GM19043 (cell line): Measurements from ENCODE around the gene PSMD4.
"Not testable (repeated sequence)": the region's sequence is repeated elsewhere in the genome, so short reads cannot be mapped to it uniquely, and the experiment has no call there.

ENCODE experiments used
- ATAC-seq: cut with Tn5 transposase; IDR thresholded peaks from one replicate; pipeline ENCODE4 v1.9.1; 2021; ENCODE audit warnings: low read depth; ENCODE audit not compliant: unreplicated experiment

PSMD4 gene

GRCh38 chr1:151267760-151268159, 13.2 kb downstream of the PSMD4 start:
- ATAC-seq, result no peak

- no peak for ATAC-seq
Observed at GRCh38 chr1:151273924-151274466, 19.5 kb downstream of the PSMD4 start.

GRCh38 chr1:151275341-151275740, 20.8 kb downstream of the PSMD4 start:
- not testable (repeated sequence) for ATAC-seq

DNA sequence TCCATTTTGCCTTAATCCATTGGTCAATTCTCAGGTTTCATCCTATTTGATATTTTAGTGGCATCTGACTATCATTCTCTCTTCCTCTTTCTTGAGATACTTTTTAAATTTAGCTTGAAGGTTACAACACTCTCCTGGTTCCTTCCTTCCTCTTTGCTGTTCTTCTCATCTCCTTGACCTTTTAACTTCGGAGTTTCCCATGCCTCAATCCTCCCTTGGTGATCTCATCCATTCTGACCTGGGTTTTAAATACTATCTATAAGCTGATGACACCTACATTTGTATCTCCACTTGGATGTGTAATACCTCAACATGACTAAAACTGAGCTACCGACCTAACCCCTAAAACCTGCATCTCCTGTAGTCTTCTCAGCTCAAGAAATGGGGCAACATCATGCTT, 22.7 kb downstream of the PSMD4 start:
- ATAC-seq, result no peak

DNA sequence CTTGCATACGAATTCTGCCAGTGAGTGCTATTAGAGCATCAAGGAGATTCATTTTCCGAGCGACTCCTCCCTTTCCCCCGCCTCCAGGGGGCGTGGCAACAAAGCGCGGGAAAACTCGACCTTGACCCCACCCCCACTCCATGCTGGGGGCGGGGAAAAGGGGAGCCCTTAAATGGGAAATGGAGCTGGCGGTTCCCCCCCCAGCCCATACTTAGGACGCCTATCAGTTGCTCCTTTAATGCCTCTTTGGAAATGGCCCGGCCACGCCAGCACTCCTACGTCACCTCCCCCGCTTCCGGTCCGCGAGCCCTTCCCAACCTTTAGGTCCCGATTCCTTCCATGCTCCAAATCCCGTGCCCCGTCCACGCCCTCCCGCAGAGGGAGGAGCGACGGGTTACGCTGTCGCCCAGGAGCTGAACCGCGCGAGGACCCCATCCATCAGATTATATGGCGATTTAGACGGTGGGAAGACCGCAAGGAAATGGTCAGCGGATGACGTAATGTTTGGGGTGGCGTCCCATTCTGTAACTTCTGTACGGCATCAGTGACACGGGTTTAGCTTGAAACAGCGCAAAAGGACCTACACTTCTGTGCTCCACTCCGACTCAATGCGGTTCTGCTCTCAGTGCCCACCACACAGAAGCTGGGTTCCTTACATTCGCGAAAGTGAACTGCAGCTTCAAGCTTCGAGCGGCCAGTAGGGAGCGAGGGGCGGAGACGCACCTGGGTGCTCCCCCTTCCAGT, 26.9 kb downstream of the PSMD4 start:
- ATAC-seq, result peak; percentile 24

- ATAC-seq, result peak; percentile 91
Observed at GRCh38 chr1:151281969-151282882, 27.7 kb downstream of the PSMD4 start, which contains the start of gene ZNF687. Gene ZNF687 (plus strand): TSS chr1:151282299. CDS start chr1:151286292, 3,993 bp downstream.

- ATAC-seq, result no peak
Observed at GRCh38 chr1:151282883-151283725, 28.6 kb downstream of the PSMD4 start.

DNA sequence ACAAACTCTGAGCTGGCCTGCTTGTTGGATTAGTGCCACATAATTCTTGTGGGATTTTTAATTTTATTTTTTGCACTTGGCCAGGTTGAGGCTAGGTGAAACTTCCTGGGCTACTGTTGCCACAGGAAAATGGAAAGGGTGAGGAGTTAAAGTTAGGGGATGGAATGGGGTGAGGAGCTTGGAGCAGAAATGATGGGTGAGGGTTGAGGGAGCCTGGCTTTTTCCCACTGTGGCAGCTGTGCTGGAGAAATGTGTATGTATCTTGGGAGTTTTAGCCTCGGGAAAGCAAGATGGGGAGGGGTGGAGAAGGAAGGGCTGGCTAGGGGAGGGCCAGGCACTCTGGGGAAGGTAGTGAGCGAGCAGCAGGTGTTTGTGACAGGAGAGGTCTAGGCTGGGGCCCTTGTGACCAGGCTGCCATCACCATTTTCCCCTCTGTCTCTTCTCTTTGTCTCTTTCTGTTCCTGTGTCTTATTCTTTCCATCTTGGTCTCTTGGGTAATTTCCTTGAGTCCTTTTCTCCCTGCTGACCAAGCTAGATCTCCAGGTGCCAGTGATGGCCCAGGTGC, 29.6 kb downstream of the PSMD4 start:
- no peak for ATAC-seq

DNA sequence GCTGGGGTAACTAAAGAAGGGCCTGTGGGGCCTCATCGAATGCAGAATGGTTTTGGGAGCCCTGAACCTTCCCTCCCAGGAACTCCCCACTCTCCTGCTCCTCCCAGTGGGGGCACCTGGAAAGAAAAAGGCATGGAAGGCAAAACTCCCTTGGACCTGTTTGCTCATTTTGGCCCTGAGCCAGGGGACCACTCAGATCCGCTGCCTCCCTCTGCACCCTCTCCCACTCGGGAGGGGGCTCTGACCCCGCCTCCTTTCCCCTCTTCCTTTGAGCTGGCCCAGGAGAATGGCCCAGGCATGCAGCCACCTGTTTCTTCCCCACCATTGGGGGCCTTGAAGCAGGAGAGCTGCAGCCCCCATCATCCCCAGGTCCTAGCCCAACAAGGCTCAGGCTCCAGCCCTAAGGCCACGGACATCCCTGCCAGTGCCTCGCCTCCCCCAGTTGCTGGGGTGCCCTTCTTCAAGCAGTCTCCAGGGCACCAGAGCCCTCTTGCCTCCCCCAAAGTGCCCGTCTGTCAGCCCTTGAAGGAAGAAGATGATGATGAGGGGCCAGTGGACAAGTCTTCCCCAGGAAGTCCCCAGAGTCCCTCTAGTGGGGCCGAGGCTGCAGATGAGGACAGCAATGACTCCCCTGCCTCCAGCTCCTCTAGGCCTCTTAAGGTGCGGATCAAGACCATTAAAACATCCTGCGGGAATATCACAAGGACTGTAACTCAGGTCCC, 32.2 kb downstream of the PSMD4 start:
- ATAC-seq, result no peak

GRCh38 chr1:151287341-151287699, 32.8 kb downstream of the PSMD4 start:
- no peak for ATAC-seq

DNA sequence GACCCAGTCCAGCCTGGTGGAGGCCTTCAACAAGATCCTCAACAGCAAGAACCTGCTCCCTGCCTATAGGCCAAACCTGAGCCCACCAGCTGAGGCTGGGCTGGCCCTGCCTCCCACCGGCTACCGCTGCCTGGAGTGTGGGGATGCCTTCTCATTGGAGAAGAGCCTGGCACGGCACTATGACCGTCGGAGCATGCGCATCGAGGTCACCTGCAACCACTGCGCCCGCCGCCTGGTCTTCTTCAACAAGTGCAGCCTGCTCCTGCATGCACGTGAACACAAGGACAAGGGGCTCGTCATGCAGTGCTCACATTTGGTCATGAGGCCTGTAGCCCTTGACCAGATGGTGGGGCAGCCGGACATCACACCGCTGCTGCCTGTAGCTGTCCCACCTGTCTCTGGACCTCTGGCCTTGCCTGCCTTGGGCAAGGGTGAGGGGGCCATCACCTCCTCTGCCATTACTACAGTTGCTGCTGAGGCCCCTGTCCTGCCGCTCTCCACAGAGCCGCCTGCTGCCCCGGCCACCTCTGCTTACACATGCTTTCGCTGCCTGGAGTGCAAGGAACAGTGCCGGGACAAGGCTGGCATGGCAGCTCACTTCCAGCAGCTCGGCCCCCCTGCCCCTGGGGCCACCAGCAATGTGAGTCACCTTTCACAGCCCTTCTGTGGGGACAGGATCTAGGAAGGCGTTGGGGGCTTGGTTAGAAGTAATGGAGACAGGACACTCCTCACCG, 33.4 kb downstream of the PSMD4 start:
- no peak for ATAC-seq

DNA sequence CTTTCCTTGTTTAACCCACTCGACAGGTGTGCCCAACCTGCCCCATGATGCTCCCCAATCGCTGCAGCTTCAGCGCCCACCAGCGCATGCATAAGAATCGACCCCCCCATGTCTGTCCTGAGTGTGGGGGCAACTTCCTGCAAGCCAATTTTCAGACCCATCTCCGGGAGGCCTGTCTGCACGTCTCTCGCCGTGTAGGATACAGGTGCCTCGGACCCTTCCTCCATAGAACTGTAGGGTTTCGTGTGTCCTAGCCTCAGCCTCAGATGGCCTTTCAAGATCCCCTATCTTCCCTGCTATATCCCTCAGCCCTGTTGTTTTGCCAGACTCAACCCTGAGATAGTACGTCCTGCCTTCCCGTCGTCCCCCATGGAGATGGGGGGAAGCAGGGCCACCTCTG, 34.0 kb downstream of the PSMD4 start:
- ATAC-seq, result no peak

DNA sequence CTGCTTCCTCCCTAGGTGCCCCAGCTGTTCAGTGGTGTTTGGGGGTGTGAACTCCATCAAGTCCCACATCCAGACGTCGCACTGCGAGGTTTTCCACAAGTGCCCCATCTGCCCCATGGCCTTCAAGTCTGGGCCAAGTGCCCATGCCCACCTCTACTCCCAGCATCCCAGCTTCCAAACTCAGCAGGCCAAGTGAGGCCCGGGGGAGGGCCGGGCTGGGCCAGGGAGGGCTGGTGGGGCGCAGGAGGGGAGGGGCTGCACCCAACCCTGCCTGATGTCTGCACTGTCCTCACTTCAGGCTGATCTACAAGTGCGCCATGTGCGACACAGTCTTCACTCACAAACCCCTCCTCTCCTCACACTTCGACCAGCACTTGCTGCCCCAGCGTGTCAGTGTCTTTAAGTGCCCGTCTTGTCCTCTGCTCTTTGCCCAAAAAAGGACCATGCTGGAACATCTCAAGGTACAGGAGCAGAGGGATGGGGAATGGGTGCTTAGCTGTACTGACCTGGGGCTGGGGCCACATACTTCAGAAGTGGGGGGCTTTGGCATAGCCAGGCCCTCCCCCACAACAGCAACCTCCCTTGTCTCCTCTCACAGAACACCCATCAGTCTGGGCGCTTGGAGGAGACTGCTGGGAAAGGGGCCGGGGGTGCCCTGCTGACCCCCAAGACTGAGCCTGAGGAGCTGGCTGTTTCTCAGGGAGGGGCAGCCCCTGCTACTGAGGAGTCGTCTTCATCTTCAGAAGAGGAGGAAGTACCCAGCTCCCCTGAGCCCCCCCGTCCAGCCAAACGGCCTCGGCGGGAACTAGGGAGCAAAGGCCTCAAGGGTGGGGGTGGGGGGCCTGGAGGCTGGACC, 34.8 kb downstream of the PSMD4 start:
- no peak for ATAC-seq

- ATAC-seq, result no peak
Observed at GRCh38 chr1:151289991-151290708, 35.6 kb downstream of the PSMD4 start.

GRCh38 chr1:151290709-151291303, 36.3 kb downstream of the PSMD4 start:
- no peak for ATAC-seq

GRCh38 chr1:151292207-151293030, 37.9 kb downstream of the PSMD4 start:
- ATAC-seq, result no peak
